HCT116 (cell line): ENCODE measurements around the gene DIP2C.

Experiments used
- EZH2 ChIP-seq: fragments of 200-600 bp; sonication (generic); IDR thresholded peaks from 2 replicates; pipeline ENCODE4 v1.6.1; 2017; ENCODE audit warnings: antibody characterized with exemption, mixed run types
- EZH2phosphoT487 ChIP-seq: fragments of 200-600 bp; IDR thresholded peaks from 2 replicates; pipeline ENCODE4 v1.6.1; 2018; ENCODE audit warnings: antibody characterized with exemption, borderline replicate concordance
- POLR2A ChIP-seq: IDR thresholded peaks from 2 replicates; pipeline ENCODE4 v1.7.0; 2011; ENCODE audit warnings: borderline replicate concordance; ENCODE audit not compliant: insufficient read depth, insufficient read length; ENCODE audit errors: extremely low read depth
- POLR2AphosphoS5 ChIP-seq: IDR thresholded peaks from 2 replicates; pipeline ENCODE4 v1.6.1; 2011; ENCODE audit warnings: mild to moderate bottlenecking, low read depth, low read length, moderate library complexity
- RAD21 ChIP-seq: IDR thresholded peaks from 2 replicates; pipeline ENCODE4 v1.6.1; 2012; ENCODE audit warnings: low read depth, mild to moderate bottlenecking
- SP1 ChIP-seq: IDR thresholded peaks from 2 replicates; pipeline ENCODE4 v1.6.1; 2012; ENCODE audit warnings: low read depth
- TF ChIP-seq, protein P1 (sequence below), 3 experiments: fragments of 200-600 bp in 1 of 3; sonication (generic) in 1 of 3; IDR thresholded peaks in 2 of 3; conservative IDR thresholded peaks in 1 of 3; 2 replicates each; pipeline ENCODE4 v1.5.1; 2012 to 2017; ENCODE audit warnings: low read depth in 2 of 3, low read length in 2 of 3, antibody characterized with exemption in 1 of 3, borderline replicate concordance in 1 of 3, control low read depth in 1 of 3, mild to moderate bottlenecking in 1 of 3, mixed read lengths in 1 of 3, mixed run types in 1 of 3, moderate library complexity in 1 of 3; ENCODE audit not compliant: insufficient read depth in 1 of 3
- TF ChIP-seq, protein P2 (sequence below): IDR thresholded peaks from 2 replicates; pipeline ENCODE4 v1.6.1; 2012; ENCODE audit warnings: low read depth

DNA sequence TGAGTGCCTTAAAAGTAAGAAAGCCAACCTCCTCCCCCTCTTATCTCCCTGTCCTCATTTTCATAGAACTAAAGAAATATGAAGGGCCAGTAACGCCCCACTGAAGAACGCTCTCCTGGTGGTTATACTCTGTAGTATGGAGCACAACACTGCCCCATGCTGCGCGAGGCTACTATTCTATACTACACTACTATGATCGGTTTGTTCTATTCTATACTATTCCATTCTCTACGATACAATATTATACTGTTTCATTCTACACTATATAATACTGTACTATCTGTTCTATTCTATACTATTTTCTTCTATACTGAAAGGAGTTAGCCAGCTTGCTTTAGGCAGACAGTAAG, 34.8 kb downstream of the DIP2C start:
- TF ChIP-seq, protein P1, sequence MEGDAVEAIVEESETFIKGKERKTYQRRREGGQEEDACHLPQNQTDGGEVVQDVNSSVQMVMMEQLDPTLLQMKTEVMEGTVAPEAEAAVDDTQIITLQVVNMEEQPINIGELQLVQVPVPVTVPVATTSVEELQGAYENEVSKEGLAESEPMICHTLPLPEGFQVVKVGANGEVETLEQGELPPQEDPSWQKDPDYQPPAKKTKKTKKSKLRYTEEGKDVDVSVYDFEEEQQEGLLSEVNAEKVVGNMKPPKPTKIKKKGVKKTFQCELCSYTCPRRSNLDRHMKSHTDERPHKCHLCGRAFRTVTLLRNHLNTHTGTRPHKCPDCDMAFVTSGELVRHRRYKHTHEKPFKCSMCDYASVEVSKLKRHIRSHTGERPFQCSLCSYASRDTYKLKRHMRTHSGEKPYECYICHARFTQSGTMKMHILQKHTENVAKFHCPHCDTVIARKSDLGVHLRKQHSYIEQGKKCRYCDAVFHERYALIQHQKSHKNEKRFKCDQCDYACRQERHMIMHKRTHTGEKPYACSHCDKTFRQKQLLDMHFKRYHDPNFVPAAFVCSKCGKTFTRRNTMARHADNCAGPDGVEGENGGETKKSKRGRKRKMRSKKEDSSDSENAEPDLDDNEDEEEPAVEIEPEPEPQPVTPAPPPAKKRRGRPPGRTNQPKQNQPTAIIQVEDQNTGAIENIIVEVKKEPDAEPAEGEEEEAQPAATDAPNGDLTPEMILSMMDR (IDR thresholded peaks at IDR 0.05 in 2 of 3, conservative IDR thresholded peaks at IDR 0.05 in 1 of 3; ENCODE audit: borderline replicate concordance in 1 of 3, insufficient read depth in 1 of 3, low read depth in 2 of 3, low read length in 2 of 3): no peak
- TF ChIP-seq POLR2A: no peak
- no peak for TF ChIP-seq SP1
- TF ChIP-seq, protein P2, sequence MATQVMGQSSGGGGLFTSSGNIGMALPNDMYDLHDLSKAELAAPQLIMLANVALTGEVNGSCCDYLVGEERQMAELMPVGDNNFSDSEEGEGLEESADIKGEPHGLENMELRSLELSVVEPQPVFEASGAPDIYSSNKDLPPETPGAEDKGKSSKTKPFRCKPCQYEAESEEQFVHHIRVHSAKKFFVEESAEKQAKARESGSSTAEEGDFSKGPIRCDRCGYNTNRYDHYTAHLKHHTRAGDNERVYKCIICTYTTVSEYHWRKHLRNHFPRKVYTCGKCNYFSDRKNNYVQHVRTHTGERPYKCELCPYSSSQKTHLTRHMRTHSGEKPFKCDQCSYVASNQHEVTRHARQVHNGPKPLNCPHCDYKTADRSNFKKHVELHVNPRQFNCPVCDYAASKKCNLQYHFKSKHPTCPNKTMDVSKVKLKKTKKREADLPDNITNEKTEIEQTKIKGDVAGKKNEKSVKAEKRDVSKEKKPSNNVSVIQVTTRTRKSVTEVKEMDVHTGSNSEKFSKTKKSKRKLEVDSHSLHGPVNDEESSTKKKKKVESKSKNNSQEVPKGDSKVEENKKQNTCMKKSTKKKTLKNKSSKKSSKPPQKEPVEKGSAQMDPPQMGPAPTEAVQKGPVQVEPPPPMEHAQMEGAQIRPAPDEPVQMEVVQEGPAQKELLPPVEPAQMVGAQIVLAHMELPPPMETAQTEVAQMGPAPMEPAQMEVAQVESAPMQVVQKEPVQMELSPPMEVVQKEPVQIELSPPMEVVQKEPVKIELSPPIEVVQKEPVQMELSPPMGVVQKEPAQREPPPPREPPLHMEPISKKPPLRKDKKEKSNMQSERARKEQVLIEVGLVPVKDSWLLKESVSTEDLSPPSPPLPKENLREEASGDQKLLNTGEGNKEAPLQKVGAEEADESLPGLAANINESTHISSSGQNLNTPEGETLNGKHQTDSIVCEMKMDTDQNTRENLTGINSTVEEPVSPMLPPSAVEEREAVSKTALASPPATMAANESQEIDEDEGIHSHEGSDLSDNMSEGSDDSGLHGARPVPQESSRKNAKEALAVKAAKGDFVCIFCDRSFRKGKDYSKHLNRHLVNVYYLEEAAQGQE: no peak
- TF ChIP-seq RAD21: no peak
- no peak for TF ChIP-seq EZH2
- TF ChIP-seq POLR2AphosphoS5: no peak
- TF ChIP-seq EZH2phosphoT487: no peak
